ENCODE measurements around the gene MND1.
"Not testable (repeated sequence)": the region's sequence is repeated elsewhere in the genome, so short reads cannot be mapped to it uniquely, and the experiment has no call there.

MND1 gene

DNA sequence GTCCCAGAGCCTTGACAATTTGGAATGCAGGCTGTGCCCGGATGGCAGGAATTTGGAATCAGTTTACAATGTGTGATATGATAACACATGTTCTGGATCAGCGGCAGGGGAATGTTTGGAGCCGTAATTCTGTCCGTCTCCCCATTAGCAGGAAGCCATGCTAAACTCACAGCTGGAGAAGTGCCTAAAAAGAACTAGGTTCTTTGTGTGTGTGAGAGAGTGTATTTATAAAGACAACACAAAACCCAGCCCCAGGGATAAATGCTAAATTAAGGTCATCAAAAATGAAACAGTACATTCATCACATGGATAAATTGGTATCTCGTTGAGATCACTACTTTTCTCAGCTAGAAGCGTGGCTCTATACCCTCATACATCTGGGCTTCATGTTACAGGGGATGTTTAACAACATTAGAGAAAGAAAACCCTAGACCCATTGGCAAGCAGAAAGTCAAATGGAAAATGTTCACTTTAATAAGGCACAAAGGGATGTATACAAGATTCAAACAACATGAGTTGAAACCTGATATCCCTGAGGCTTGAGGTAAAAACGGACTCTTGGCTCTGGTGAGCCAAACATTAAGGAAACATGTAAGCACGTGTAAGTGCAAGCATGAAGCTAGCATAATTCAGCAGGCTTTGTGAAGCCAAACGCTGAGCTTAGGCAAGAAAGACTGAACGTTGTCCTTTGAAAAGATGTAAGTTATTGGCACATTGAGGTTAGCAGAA, 103.7 kb downstream of the MND1 start:
- peak; percentile 53 for DNase-seq

DNA sequence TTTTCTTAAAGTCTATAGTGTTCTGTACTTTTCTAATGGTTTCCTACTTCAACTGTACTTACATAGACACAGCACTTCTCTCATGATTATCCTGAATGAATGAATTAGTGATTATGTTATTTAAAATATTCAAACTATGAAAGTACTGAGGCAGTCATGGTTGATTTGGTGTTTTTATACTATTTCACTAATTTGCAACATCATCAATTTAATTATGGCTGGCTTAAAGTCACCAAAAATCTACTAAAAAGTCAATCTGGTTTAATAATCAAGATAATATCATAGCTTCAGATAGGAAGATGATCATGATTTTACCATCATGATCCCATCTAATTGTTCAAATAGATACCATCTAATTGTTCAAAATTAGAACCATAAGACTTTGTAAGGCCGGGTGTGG, 104.8 kb downstream of the MND1 start:
- no peak for DNase-seq

DNA sequence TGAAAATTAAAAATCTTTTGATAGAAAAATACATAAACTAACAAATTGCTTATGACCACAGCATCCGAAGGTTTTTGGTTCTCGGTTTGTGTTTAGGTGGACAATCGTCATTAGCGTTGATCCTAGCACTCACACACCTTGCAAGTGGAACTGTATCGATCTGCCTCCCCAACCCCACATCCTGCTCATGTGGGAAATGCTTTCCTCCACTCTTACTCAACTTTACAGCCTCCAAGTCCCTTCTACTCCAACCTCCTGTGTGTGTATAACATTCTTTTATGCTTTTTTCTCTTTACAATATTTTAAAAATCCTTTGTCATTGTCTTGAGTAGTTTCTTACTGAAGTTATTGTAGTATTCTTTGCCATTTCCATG, 106.0 kb downstream of the MND1 start:
- DNase-seq = no peak

DNA sequence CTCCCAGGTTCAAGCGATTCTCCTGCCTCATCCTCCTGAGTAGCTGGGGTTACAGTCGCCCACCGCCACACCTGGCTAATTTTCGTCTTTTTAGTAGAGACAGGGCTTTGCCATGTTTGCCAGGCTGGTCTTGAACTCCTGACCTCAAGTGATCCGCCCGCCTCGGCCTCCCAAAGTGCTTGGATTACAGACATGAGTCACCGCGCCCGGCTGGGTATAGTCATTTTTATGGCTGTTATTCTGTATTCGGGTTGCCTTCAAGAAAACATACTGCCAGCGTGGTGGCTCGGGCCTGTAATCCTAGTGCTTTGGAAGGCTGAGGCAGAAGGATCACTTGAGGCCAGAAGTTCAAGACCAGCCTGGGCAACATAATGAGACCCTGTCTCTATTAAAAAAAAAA, 106.7 kb downstream of the MND1 start:
- DNase-seq = not testable (repeated sequence)

DNA sequence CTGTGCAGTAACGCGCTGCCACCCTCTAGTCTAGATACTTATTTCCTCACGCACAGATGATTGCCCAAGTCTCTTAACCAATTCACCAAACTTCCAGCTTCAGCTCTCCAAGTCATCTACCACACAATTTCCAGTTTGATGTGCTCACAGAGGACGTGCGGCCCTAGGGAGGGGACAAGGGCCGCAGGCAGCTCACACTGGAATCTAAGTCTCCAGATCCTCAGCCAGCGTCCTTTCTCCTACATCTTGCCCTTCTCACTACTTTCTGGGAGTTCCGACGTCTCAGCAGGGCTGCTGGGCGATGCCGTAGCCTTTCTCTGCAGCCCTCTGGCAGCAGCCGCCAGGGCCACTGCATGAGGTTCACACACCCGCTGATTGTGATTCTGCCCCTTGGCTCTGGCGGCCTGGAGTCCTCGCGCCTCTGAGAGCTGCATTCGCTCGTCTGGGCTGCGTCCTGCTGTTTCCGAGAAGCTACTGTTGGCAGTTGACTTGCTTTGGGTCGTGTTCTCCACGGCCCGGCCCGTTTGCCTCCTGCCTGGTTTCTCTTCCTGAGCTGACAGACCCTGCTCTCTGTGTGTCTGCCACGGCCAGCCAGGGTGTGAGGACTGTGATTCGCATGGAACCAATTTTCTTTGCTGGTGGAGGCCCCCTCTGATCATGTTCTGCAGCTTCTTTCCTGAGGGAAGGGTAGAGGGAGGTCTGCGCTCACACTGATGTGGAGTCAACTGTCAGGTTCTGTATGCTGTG, 107.6 kb downstream of the MND1 start:
- no peak for DNase-seq

DNA sequence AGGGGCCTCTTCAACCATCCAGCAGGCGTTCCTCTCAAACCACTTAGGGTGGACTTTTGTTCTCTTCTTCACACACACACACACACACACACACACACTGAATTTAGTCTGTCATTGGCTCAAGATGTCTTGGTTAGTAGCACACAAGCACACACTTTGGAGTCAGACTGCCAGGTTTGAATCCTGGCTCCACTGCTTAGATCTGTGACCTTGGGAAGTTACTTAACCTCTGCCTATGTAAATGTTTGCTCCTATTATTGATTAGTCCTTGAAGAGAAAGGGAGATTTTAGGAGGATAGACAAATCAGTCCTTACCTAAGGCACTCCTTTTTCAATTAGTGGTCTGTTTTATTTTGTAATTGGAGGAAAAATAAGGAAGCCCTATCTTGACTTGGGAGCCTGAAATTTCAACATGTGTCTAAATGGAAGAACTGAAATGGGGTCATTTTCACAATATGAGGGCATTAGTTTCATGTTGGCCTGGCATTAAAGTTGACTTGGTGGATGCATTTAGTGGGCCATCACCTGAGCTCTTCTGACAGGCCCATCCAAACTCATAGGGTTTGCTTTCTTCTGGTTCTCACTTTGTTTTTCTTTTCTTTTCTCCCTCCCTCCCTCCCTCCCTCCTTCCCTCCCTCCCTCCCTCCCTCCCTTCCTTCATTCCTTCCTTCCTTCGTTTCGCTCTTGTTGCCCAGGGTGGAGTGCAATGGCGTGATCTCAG, 108.3 kb downstream of the MND1 start:
- no peak for DNase-seq

DNA sequence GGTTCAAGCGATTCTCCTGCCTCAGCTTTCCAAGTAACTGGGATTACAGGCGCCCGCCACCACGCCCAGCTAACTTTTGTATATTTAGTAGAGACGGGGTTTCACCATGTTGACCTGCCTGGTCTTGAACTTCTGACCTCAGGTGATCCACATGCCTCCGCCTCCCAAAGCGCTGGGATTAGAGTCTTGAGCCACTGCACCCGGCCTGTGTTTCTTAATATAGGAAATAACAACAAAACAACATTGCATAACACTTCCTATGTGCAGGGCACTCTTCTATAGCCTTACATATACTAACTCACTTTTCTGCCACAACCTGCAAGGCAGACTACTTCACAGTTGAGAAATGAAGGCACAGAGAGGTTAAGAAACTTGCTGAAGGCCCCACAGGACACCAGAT, 108.9 kb downstream of the MND1 start:
- DNase-seq = no peak

DNA sequence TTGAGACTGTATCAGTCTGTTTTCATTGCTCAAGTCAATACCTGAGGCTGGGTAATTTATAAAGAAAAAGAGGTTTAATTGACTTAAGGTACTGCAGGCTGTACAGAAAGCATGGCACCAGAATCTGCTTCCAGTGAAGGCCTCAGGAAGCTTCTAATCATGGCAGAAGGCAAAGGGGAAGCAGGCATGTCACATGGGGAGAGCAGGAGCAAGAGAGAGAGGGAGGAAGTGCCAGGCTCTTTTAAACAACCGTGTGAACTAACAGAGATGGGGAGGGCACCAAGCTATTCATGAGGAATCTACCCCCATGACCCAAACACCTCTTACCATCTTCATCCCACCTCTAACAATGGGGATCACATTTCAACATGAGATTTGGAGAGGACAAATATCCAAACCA, 114.5 kb downstream of the MND1 start:
- no peak for DNase-seq

DNA sequence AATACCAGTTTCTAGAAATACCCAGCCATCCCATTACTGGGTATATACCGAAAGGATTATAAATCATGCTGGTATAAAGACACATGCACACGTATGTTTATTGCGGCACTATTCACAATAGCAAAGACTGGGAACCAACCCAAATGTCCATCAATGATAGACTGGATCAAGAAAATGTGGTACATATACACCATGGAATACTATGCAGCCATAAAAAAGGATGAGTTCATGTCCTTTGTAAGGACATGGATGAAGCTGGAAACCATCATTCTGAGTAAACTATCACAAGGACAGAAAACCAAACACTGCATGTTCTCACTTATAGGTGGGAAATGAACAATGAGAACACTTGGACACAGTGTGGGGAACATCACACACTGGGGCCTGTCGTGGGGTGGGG, 117.1 kb downstream of the MND1 start:
- DNase-seq = not testable (repeated sequence)

DNA sequence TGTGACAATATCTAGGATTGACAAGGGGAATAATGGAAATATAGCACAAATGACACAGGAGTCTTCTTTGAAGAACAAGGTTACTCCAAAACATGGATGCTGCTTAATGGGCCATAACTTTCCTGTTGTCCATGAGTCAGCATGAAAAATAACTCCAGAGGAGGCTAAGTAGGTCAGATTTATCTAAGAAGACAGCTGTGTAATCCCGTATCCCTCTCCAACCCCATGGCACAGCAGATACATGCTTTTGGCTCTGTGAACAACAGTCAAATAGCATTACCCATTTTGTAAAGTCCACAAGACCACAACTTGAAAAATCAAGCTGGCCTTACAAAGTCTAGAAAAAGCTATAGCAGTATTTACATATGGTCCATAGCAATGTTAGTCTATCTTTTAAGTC, 119.6 kb downstream of the MND1 start:
- peak; percentile 28 for DNase-seq

All from fibroblast of skin of right quadriceps (primary cell).